GM12801 (cell line): Measurements from ENCODE around the gene TAGLN3.

Source experiments
- CTCF ChIP-seq: IDR thresholded peaks from one replicate; pipeline ENCODE4 v1.5.1; 2011; ENCODE audit warnings: control low read depth; ENCODE audit not compliant: insufficient read length; ENCODE audit errors: extremely low read depth

TAGLN3 gene

GRCh38 chr3:112004669-112005068 is 5.9 kb downstream of the TAGLN3 start:
- no peak for TF ChIP-seq CTCF

- no peak for TF ChIP-seq CTCF
Measured at GRCh38 chr3:112005091-112005672, 6.5 kb downstream of the TAGLN3 start.

- no peak for TF ChIP-seq CTCF
Measured at GRCh38 chr3:112007633-112008032, 8.9 kb downstream of the TAGLN3 start.

GRCh38 chr3:112009670-112010069 is 10.9 kb downstream of the TAGLN3 start:
- TF ChIP-seq CTCF = no peak

GRCh38 chr3:112010636-112011035 is 11.9 kb downstream of the TAGLN3 start:
- no peak for TF ChIP-seq CTCF

GRCh38 chr3:112011376-112011940 is 12.7 kb downstream of the TAGLN3 start:
- TF ChIP-seq CTCF = no peak

- no peak for TF ChIP-seq CTCF
Measured at GRCh38 chr3:112012205-112012992, 13.7 kb downstream of the TAGLN3 start.
